Non-pigmented ciliary epithelial cell (primary cell): ENCODE measurements around the gene DNM2.

Source experiments
- DNase-seq: peaks from one replicate; pipeline ENCODE4 v3.0.0-alpha.2; 2010; ENCODE audit warnings: low read depth

Gene DNM2

GRCh38 chr19:10690341-10690781, 27.5 kb upstream of the DNM2 start:
- DNase-seq = peak; percentile 19

GRCh38 chr19:10691178-10691881, 26.5 kb upstream of the DNM2 start:
- DNase-seq = no peak

- no peak for DNase-seq
These were observed 26.0 kb upstream of the DNM2 start for GRCh38 chr19:10691883-10692282.

DNA sequence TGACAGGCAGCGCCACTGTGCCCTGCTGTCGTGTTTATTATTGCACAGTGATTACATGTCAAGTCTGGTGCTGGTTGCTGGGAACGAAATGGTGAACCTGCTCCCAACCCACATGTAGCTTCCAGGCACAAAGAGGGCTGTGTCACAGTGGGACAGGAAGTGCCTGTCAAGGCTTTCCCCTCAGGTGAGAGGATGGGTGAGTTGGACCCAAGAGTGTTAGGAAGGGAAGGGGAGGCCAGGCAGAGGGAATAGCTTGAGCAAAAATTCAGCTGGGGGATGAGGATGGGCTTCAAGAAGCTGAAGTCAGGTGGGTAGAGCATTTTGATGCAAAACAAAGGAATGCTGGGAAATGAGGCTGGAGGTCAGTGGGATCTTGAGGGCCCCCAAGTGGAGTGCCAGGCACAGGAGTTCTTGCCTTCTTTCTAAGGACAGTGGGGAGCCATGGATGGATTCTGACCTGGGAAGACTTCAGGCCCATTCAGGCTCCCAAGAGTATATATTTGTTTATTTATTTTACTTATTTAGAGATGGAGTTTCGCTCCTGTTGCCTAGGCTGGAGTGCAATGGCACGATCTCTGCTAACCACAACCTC, 25.1 kb upstream of the DNM2 start:
- DNase-seq = no peak

- DNase-seq = no peak
These were observed 23.1 kb upstream of the DNM2 start for GRCh38 chr19:10694706-10695307.

- DNase-seq = peak; percentile 69
These were observed 22.2 kb upstream of the DNM2 start for GRCh38 chr19:10695401-10696398.

DNA sequence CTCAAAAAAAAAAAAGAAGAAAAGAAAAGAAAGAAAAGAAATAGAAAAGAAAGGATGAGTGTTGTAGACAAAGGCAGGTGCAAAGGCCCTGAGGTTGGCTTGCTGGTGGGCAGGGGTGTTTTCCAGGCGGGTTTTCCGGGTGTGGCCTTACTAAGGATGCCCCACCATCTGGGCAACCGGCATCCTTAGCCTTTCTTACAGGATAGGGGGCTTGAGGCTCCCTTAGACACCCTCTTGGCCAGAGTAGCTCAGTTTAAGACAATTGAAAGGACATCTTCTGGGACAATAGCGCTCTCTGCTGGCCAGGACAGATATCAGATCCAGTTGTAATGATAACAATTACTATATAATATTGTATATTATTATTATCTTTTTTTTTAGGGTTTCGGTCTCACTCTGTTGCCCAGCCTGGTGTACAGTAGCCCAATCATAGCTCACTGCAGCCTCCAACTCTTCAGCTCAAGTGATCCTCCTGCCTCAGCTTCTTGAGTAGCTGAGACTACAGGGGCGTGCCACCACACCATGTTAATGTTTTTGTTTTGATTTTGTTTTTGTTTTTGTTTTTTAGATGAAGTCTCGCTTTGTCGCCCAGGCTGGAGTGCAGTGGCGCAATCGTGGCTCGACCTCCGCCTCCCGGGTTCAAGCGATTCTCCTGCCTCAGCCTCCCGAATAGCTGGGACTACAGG, 18.1 kb upstream of the DNM2 start:
- DNase-seq = no peak

- no peak for DNase-seq
These were observed 15.8 kb upstream of the DNM2 start for GRCh38 chr19:10701955-10702525.

DNA sequence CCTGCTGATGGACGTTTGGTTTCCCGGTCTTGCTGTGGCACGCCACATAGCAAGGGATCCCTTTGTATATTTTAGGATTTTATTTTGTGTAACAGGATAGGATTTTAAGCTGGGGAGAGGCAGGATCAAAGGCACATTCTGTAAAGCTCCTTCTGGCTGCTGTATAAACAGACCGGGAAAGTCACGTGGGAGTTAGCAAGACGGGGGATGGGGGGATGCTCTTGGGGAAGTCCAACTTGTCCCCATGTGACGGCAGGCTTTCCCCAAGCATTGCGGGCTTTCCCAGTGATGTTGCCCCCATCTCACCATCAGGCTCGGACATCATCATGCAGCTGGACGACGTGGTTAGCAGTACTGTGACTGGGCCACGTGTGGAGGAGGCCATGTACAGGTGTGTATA, 10.9 kb upstream of the DNM2 start:
- DNase-seq = no peak

DNA sequence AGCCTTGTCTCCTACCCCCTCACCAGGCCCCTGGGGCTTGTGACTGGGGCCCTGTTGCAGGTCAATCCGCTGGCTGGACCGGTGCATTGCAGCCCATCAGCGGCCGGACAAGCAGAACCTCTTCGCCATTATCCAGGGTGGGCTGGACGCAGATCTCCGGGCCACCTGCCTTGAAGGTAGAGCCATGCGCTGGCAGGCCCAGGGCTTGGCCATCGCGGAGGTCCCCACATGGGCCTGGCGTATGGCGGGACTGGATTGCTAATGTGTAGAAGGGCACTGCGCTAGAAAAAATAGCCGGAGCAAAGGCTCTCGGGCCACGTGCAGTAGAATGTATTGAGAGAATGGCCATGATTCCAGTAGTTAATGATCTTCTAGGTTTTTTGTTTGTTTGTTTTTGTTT, 10.4 kb upstream of the DNM2 start:
- no peak for DNase-seq

DNA sequence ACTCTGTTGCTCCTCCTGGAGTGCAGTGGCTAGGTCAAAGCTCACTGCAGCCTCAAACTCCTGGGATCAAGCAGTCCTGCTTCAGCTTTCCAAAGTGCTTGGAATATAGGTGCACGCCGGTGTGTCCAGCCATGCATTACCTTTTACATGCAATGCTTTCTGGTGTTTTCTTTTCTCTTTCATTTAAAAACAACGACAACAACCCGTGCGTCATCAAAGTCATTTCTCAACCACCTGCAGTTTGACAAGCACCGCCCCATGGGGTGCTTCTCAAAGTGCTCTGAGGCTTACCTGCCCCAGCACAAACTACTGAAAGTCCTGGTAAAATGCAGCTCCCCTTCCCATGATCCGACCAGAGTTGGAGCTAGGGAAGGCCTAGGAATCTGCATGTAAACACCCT, 9.6 kb upstream of the DNM2 start:
- no peak for DNase-seq

GRCh38 chr19:10712045-10712444, 5.8 kb upstream of the DNM2 start:
- no peak for DNase-seq

GRCh38 chr19:10712754-10713153, 5.1 kb upstream of the DNM2 start:
- DNase-seq = no peak

GRCh38 chr19:10713317-10713716, 4.6 kb upstream of the DNM2 start:
- DNase-seq = no peak

DNA sequence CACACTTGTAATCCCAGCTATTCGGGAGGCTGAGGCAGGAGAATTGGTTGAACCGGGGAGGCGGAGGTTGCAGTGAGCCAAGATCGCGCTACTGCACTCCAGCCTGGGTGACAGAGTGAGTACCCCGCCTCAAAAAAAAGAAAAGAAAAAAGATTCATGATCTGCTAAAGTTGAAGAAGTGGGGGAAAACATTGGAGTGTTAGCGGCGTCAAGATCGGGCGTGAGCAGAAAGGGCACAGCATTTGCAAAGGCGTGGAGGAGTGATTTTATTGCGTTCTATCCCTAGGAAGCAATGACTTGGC, 874 bp upstream of the DNM2 start:
- no peak for DNase-seq

- DNase-seq = no peak
These were observed 622 bp downstream of the DNM2 start for GRCh38 chr19:10718205-10719196.

DNA sequence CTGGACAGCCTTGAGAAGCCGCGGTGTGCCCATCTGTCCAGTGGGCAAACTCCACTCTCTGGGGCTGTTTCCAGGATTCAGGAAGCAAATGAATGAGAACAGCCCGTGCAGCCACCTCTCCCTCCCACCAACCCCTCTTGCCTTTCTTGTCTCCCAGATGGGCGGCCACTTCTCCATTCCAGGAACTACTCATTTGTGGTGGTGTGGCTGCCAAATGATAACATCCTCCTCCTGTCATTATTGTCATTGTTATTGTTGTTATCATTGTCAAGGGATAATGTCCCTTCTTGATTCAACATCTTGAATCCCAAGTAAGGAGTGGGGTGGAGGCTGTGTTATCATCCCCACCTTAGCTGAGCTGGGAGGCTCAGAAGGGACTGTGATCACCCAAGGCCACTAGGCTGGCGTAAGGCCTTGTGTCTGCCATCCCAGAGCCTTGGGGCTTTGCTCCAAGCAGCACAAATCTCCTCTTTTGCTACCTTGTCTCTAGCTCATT, 1.6 kb downstream of the DNM2 start:
- no peak for DNase-seq

- no peak for DNase-seq
These were observed 2.8 kb downstream of the DNM2 start for GRCh38 chr19:10720607-10721125.

DNA sequence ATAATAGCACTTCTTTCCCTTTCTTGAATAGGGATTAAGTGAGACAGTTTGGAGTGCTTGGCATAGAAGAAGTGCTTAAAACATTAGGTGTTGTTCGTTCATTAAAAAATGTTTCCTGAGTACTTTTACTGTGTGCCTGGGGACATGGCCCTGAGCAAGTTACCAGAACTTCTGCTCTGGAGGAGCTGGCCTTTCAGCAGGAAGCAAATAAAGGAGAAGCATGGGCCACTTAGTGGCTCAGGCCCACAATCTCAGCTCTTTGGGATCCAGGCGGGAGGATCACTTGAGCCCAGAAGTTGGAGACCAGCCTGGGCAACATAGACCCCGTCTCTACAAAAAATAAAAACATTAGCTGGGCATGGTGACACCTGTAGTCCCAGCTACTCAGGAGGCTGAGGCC, 5.7 kb downstream of the DNM2 start:
- no peak for DNase-seq

DNA sequence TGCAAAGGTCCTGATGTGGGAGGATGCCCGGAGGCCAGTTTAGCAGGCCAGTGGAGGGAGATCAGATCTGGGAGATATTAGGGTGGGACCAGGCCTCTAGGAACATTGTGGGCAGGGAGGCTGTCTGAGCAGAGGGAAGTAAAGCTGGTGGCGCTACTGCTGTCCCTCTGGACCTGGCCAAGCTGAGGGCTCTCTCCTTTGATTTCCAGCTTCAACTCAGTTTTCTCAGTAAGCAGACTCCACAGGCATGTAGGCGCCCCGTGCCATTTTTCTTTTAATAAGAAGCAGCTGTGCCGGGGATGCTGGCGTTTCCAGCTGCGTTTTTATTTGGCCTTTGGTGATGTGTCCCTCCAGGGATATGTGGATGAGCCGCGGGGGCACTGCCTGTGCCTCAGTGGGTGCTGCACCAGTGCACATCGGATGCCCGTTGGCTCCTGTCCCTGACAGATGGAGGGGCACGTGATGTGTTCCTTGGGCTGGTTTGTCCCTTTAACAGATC, 6.7 kb downstream of the DNM2 start:
- no peak for DNase-seq
